ENCODE measurements around the gene FLT3LG. TPM values are rescaled to one million over a fixed set of nuclear protein-coding genes. Genes with fewer than 3 reads are reported as not detected.

Gene FLT3LG, protein sequence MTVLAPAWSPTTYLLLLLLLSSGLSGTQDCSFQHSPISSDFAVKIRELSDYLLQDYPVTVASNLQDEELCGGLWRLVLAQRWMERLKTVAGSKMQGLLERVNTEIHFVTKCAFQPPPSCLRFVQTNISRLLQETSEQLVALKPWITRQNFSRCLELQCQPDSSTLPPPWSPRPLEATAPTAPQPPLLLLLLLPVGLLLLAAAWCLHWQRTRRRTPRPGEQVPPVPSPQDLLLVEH
- total RNA-seq = 10 to 100 TPM in 1 of 3 donors, 1 to 10 TPM in 2; 3.3 to 14.8 (median 7.8) TPM
- long read RNA-seq, donor 1, partial matches to known transcripts = 1 of 5 reads
- long read RNA-seq, donor 1, other reads (novel, unspliced or antisense) = 2 of 5 reads
- long read RNA-seq, donor 2 = 0 reads

DNA sequence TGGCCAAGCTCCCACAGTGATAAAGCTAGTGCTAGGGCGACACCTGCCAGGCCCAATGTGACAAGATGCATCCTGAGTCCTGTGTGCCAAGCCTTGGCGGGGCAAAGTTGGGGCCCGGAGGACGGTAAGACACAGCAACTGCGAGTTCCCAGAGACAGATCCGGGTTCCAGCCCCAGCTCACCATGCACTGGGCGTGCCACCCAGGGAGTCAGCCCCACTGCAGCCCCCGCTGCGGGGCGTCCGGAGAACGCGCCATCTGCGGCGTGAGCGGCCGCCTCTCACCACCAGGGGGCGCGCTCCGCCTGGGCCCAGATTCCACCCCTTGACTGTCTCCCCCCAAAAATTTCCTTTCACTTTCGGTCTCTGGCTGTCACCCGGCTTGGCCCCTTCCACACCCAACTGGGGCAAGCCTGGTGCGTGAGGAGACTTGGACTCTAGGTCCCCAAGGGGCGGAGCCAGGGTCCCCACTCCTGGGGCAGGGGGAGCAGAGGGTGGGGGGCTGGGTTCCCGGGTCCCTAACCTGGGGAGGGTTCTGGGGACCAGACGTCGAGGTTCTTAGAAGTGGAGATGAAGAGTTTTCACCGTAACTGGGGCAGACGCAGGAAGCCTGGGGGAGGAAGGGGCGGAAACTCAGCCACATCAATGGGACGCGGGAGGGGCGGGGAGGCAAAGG is at the start of gene FLT3LG:
TSS of gene FLT3LG (plus strand) at position 348 of the 674 bp plus-strand sequence. CDS start 425 bp downstream, outside the sequence.
- peaks cover 10% of the 10 kb centered on the region for H3K4me1 ChIP-seq (ENCODE audit: low read depth)

GRCh38 chr19:49425178-49425577 is 48.8 kb upstream of the FLT3LG start, which contains the start of gene GFY:
TSS of gene GFY (plus strand) at chr19:49425388. CDS start at chr19:49426431, 1,043 bp downstream.
- no peak for DNase-seq
- no peak for ATAC-seq
- no peaks in the 10 kb centered on the region for H3K9me3 ChIP-seq
- intact Hi-C loops (cut with DNase I, micrococcal nuclease) = no loop called here
- TF ChIP-seq, protein P1, sequence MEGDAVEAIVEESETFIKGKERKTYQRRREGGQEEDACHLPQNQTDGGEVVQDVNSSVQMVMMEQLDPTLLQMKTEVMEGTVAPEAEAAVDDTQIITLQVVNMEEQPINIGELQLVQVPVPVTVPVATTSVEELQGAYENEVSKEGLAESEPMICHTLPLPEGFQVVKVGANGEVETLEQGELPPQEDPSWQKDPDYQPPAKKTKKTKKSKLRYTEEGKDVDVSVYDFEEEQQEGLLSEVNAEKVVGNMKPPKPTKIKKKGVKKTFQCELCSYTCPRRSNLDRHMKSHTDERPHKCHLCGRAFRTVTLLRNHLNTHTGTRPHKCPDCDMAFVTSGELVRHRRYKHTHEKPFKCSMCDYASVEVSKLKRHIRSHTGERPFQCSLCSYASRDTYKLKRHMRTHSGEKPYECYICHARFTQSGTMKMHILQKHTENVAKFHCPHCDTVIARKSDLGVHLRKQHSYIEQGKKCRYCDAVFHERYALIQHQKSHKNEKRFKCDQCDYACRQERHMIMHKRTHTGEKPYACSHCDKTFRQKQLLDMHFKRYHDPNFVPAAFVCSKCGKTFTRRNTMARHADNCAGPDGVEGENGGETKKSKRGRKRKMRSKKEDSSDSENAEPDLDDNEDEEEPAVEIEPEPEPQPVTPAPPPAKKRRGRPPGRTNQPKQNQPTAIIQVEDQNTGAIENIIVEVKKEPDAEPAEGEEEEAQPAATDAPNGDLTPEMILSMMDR (IDR thresholded peaks at IDR 0.05) = no peak
- H3K36me3 ChIP-seq (ENCODE audit: low read depth) = no peaks in the 10 kb centered on the region
- peaks cover 10% of the 10 kb centered on the region for H3K4me1 ChIP-seq (ENCODE audit: low read depth)
- no peak within 1 kb of the TSS for H3K4me3 ChIP-seq

More for the DNA sequence above, at the start of gene FLT3LG:
- peak; percentile 81 to 87 (median 85) for DNase-seq
- ATAC-seq = peak; percentile 84
- TF ChIP-seq, protein P1 (IDR thresholded peaks at IDR 0.05) = peak; percentile 99
- H3K36me3 ChIP-seq (ENCODE audit: low read depth) = no peaks in the 10 kb centered on the region
- intact Hi-C loops (cut with DNase I, micrococcal nuclease) = no loop called here
- H3K9me3 ChIP-seq = no peaks in the 10 kb centered on the region
- no peak within 1 kb of the TSS for H3K4me3 ChIP-seq

GRCh38 chr19:49425922-49426592 is 48.0 kb upstream of the FLT3LG start:
- no peak for DNase-seq
- peaks cover 10% of the 10 kb centered on the region for H3K4me1 ChIP-seq (ENCODE audit: low read depth)
- ATAC-seq = peak; percentile 35
- no peaks in the 10 kb centered on the region for H3K36me3 ChIP-seq (ENCODE audit: low read depth)
- TF ChIP-seq, protein P1 (IDR thresholded peaks at IDR 0.05) = no peak
- H3K4me3 ChIP-seq = no peak overlapping the region
- no peaks in the 10 kb centered on the region for H3K9me3 ChIP-seq
- intact Hi-C loops (cut with DNase I, micrococcal nuclease) = no loop called here

- TF ChIP-seq, protein P1 (IDR thresholded peaks at IDR 0.05) = no peak
- intact Hi-C loops (cut with DNase I, micrococcal nuclease) = no loop called here
- Histone ChIP-seq H3K9me3 (no peaks in the 10 kb centered on the region), H3K36me3 (ENCODE audit: low read depth) (no peaks in the 10 kb centered on the region), H3K4me3 (no peak overlapping the region), H3K4me1 (ENCODE audit: low read depth) (peaks cover 8% of the 10 kb centered on the region)
- no peak for ATAC-seq
- no peak for DNase-seq
These were observed 46.7 kb upstream of the FLT3LG start for GRCh38 chr19:49427339-49427738.

DNA sequence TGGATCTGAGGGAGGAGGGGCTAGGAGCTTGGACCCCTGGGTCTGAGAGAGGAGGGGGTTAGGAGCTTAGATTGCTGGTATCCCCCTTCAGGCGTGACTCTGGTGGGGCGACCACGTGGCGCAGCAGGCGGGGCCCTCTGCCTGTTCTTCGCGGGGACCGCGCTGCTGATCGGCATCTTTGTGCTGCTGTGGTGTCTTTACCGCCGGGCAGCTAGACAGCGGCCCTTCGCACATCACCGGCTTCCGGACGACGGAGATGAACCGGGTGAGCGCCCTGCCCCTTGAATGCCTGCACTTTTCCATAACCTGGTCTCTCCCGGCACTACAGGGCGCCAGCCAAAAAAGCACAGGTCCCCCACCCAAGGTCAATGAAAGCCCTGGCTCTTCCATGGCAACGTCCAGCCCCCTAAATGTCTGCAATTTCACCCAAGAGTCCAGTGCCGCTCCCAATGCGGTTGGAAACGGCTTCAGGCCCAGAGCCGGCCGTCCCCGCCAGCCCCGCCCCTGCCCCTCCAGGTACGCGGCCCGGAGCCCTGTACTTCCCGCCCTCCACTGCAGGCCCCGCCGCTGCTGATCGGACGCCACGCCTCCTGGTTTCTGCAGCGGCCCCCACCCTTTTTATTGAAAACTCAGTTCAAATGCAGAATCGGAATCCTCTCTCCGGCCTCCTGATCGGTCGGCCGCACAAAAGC is 46.0 kb upstream of the FLT3LG start:
- intact Hi-C loops (cut with DNase I, micrococcal nuclease) = no loop called here
- H3K4me3 ChIP-seq = no peak overlapping the region
- peak in 1 of 3 donors; percentile 43 for DNase-seq

More for the DNA sequence above, 46.0 kb upstream of the FLT3LG start:
- peaks cover 5% of the 10 kb centered on the region for H3K4me1 ChIP-seq (ENCODE audit: low read depth)
- no peaks in the 10 kb centered on the region for H3K36me3 ChIP-seq (ENCODE audit: low read depth)
- peak; percentile 31 for ATAC-seq
- no peaks in the 10 kb centered on the region for H3K9me3 ChIP-seq
- TF ChIP-seq, protein P1 (IDR thresholded peaks at IDR 0.05) = no peak
